Measurements from ENCODE around the gene SMAD3. TPM values are rescaled to one million over a fixed set of nuclear protein-coding genes. Genes with fewer than 3 reads are reported as not detected.

The SMAD3 gene
- total and polyA plus RNA-seq, 4 donors: 10.9 to 41.6 (median 23.4) TPM

DNA sequence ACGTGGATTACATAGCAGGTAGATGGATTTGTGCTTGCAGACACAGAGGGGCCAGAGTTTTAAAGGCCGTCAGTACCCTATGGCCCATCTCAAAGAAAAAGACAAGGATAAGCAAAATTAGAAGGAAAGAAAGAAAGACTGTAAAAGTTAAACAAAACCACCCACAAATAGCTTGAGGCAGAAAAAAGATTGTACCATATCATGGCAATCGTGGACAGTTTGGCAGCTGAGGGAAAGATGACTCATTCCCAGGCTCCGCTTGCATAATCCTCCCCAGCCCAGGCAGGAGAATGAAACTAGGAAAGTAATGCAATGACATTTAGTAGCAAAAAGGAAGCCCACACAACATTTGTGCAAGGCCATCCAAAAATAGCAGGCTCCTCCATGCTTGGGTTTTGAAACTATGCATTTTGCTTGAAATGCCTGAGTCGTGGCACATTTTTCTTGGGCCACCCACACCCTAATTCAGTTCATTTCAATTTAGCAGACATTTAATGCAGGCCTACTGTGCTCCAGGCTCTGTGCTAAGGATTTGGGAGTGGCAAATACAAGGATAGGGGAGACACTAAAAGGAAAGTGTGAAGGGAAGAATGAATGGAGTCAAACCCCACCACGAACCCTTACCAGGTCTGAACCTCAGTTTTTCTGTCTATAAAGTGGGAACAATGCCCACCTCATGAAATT, 40.9 kb upstream of the SMAD3 start:
- 21 to 33% methylated on average over 6 of the region's 6 CpGs for WGBS, 2 donors
- H3K27ac ChIP-seq (ENCODE audit: low read depth in 1 of 2, low read length in 1 of 2): peak overlapping the region; percentile 55 to 68
- peaks cover 14 to 34% (median 21%) of the 10 kb centered on the region in 5 donors for H3K4me1 ChIP-seq (ENCODE audit: control insufficient read depth in 5 of 5, insufficient read depth in 5 of 5, low read length in 5 of 5)
- peak overlapping the region in 1 of 2 donors; percentile 14 for H3K9ac ChIP-seq (ENCODE audit: insufficient read depth in 1 of 2, low read length in 2 of 2)
- DNase-seq: peak; percentile 87 to 97 (median 94)
- H3K4me3 ChIP-seq: no peak overlapping the region
- ATAC-seq (ENCODE audit: insufficient read depth, low FRiP score): peak; percentile 84
- no peaks in the 10 kb centered on the region for H3K36me3 ChIP-seq (ENCODE audit: control insufficient read depth in 4 of 4, insufficient read depth in 4 of 4, low read length in 4 of 4)
- H3K27me3 ChIP-seq (ENCODE audit: control insufficient read depth in 3 of 3, insufficient read depth in 3 of 3, low read length in 2 of 3): no peaks in the 10 kb centered on the region
- peaks cover 0 to 1% (median 0%) of the 10 kb centered on the region in 4 donors for H3K9me3 ChIP-seq (ENCODE audit: control insufficient read depth in 4 of 4, insufficient read depth in 3 of 4, low read length in 3 of 4)
- TF ChIP-seq, protein P1, sequence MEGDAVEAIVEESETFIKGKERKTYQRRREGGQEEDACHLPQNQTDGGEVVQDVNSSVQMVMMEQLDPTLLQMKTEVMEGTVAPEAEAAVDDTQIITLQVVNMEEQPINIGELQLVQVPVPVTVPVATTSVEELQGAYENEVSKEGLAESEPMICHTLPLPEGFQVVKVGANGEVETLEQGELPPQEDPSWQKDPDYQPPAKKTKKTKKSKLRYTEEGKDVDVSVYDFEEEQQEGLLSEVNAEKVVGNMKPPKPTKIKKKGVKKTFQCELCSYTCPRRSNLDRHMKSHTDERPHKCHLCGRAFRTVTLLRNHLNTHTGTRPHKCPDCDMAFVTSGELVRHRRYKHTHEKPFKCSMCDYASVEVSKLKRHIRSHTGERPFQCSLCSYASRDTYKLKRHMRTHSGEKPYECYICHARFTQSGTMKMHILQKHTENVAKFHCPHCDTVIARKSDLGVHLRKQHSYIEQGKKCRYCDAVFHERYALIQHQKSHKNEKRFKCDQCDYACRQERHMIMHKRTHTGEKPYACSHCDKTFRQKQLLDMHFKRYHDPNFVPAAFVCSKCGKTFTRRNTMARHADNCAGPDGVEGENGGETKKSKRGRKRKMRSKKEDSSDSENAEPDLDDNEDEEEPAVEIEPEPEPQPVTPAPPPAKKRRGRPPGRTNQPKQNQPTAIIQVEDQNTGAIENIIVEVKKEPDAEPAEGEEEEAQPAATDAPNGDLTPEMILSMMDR (IDR thresholded peaks at IDR 0.05; ENCODE audit: control extremely low read depth, extremely low read depth): no peak

DNA sequence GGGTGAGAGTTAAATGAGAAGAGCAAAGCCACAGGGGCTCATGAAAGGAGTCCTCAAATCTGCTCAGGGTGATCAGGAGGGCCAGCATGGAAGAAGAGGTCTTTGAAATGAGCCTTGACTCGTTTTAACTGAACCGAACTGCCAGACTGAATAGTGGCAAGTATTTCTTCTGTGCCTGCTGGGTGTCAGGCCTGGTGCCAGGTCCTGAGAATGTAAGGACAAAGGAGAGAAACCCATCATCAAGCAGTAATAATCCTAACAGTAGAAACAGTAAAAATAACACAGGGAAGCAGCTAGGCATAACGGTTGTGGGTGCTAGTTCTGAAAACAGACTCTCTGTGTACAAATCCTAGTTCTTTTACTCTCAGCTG, 40.4 kb upstream of the SMAD3 start:
- TF ChIP-seq, protein P1 (IDR thresholded peaks at IDR 0.05; ENCODE audit: control extremely low read depth, extremely low read depth): no peak
- Histone ChIP-seq H3K9ac (ENCODE audit: insufficient read depth in 1 of 2, low read length in 2 of 2) (peak overlapping the region in 1 of 2 donors; percentile 14), H3K9me3 (ENCODE audit: control insufficient read depth in 4 of 4, insufficient read depth in 3 of 4, low read length in 3 of 4) (peaks cover 0 to 1% (median 0%) of the 10 kb centered on the region in 4 donors), H3K27ac (ENCODE audit: low read depth in 1 of 2, low read length in 1 of 2) (peak overlapping the region; percentile 27 to 68), H3K4me1 (ENCODE audit: control insufficient read depth in 5 of 5, insufficient read depth in 5 of 5, low read length in 5 of 5) (peaks cover 14 to 34% (median 21%) of the 10 kb centered on the region in 5 donors), H3K27me3 (ENCODE audit: control insufficient read depth in 3 of 3, insufficient read depth in 3 of 3, low read length in 2 of 3) (no peaks in the 10 kb centered on the region), H3K4me3 (no peak overlapping the region), H3K36me3 (ENCODE audit: control insufficient read depth in 4 of 4, insufficient read depth in 4 of 4, low read length in 4 of 4) (no peaks in the 10 kb centered on the region)
- DNase-seq (no peak), ATAC-seq (ENCODE audit: insufficient read depth, low FRiP score) (no peak)
- 50 to 60% methylated on average over 3 of the region's 3 CpGs for WGBS, 2 donors

DNA sequence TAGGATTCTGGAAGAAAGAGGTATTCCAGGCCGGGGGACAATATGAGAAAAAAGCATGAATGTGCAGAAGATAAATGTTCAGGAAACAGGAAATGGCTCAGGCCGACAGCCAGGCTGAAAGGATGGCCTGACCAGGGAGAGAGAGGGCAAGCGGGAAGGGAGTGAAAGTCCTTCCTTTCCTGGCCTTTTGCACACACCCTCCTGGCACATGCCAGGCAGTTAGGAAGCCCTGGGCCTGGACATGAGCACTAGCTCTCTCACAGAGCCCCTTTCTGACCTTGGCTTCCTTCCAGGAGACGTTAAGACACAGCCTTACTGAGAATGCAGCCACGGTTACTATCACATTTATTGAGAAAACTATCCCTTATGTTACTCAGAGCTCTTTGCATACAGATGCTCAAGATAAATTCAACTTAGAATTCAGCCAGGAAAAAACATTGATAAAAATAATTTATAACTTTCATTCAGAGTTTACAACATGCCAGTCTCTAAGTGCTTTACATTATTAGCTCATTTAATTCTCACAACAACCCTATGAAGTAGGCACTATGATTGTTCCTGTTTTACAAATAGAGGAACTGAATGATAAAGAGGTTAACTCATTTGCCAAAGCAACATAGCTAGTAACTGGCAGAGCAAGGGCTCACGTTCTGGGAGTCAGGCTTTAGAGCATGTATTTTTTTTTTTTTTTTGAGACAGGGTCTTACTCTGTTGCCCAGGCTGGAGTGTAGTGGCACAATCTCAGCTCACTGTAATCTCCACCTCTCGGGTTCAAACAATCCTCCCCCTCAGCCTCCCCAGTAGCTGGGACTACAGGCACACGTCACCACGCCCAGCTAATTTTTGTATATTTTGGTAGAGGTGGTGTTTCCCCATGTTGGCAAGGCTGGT, 39.4 kb upstream of the SMAD3 start:
- 31 to 36% methylated on average over 9 of the region's 9 CpGs for WGBS, 2 donors

More for the DNA sequence above, 39.4 kb upstream of the SMAD3 start:
- Histone ChIP-seq H3K27me3 (ENCODE audit: control insufficient read depth in 3 of 3, insufficient read depth in 3 of 3, low read length in 2 of 3) (no peaks in the 10 kb centered on the region), H3K9me3 (ENCODE audit: control insufficient read depth in 4 of 4, insufficient read depth in 3 of 4, low read length in 3 of 4) (peaks cover 0 to 1% (median 0%) of the 10 kb centered on the region in 4 donors), H3K4me3 (no peak overlapping the region), H3K27ac (ENCODE audit: low read depth in 1 of 2, low read length in 1 of 2) (peak overlapping the region in 1 of 2 donors; percentile 75), H3K9ac (ENCODE audit: insufficient read depth in 1 of 2, low read length in 2 of 2) (no peak overlapping the region), H3K4me1 (ENCODE audit: control insufficient read depth in 5 of 5, insufficient read depth in 5 of 5, low read length in 5 of 5) (peaks cover 14 to 39% (median 21%) of the 10 kb centered on the region in 5 donors), H3K36me3 (ENCODE audit: control insufficient read depth in 4 of 4, insufficient read depth in 4 of 4, low read length in 4 of 4) (no peaks in the 10 kb centered on the region)
- TF ChIP-seq, protein P1 (IDR thresholded peaks at IDR 0.05; ENCODE audit: control extremely low read depth, extremely low read depth): no peak
- peak; percentile 59 to 75 (median 73) for DNase-seq
- ATAC-seq (ENCODE audit: insufficient read depth, low FRiP score): no peak
